Heart right ventricle (tissue), 16 donors: ENCODE data around the gene OR6B1. TPM values are rescaled to one million over a fixed set of nuclear protein-coding genes. Genes with fewer than 3 reads are reported as not detected.

ENCODE experiments used
- ATAC-seq, 8 donors: fragments of 200-7000 bp; cut with Tn5 transposase; one replicate each; pipeline ENCODE4 v1.9.1; 2020; ENCODE audit warnings: mild to moderate bottlenecking in 8 of 8, moderate library complexity in 8 of 8, moderate number of reproducible peaks in 1 of 8
- DNase-seq, 2 donors: peaks; one replicate each; pipeline ENCODE4 v3.0.0-alpha.2; 2020
- H3K27ac ChIP-seq, 10 donors: fragments of 200-600 bp; sonication (generic) in 2 of 10; one replicate each; pipeline versions ENCODE4 v1.5.0 to v1.8.0; 2020 to 2022; ENCODE audit warnings: mild to moderate bottlenecking in 3 of 10
- H3K27me3 ChIP-seq, 7 donors: fragments of 200-600 bp; one replicate each; pipeline ENCODE4 v1.8.0; 2021 to 2022; ENCODE audit warnings: mild to moderate bottlenecking in 2 of 7
- H3K36me3 ChIP-seq, 9 donors: fragments of 200-600 bp; sonication (generic) in 1 of 9; one replicate each; pipeline versions ENCODE4 v1.5.0 to v1.8.0; 2020 to 2022; ENCODE audit warnings: mild to moderate bottlenecking in 2 of 9
- H3K4me1 ChIP-seq, 9 donors: fragments of 200-600 bp; sonication (generic) in 1 of 9; one replicate each; pipeline versions ENCODE4 v1.5.0 to v1.8.0; 2020 to 2022; ENCODE audit warnings: mild to moderate bottlenecking in 4 of 9
- H3K4me3 ChIP-seq, 10 donors: fragments of 200-600 bp; sonication (generic) in 2 of 10; one replicate each; pipeline versions ENCODE4 v1.5.0 to v1.8.0; 2020 to 2022; ENCODE audit warnings: mild to moderate bottlenecking in 7 of 10, moderate library complexity in 2 of 10
- H3K9me3 ChIP-seq, 11 donors: fragments of 200-600 bp in 10 of 11; sonication (generic) in 2 of 11; one replicate each; pipeline versions ENCODE4 v1.5.0 to v1.8.0; 2013 to 2022; ENCODE audit warnings: mild to moderate bottlenecking in 2 of 11, control low read depth in 1 of 11, moderate library complexity in 1 of 11
- WGBS, 2 donors: extraction: QIAGEN DNeasy Blood & Tissue Kit; methylation state at CpG; one replicate each; pipeline ENCODE4 v1.1.7; 2013; ENCODE audit warnings: inconsistent platforms in 1 of 2; 5-methylcytosine and 5-hydroxymethylcytosine counted together
- intact Hi-C, 10 donors: fragments of 100-400 bp; cut with DNase I; formaldehyde crosslinking; loops; one replicate each; pipeline versions ENCODE4 v1.11.1 to v1.14.2; 2022
- polyA plus RNA-seq, 2 donors: library from polyadenylated mRNA; stranded (reverse); fragments of 200-250 nt; gene quantifications; one replicate each; pipeline ENCODE4 v1.2.3, GENCODE V29; 2013
- total RNA-seq, 10 donors: library from RNA; stranded (reverse); fragmentation: NEBNext Ultra II Directional in 3 of 10; extraction: Animal tissue kit (Norgen Biotek cat#: 25700) in 3 of 10; gene quantifications; one replicate each; pipeline versions ENCODE4 v1.2.1 to v1.2.4, GENCODE V29; 2021 to 2023
- TF ChIP-seq, protein P1 (sequence below), 9 donors: fragments of 200-600 bp; sonication (generic) in 2 of 9; IDR thresholded peaks; one replicate each; pipeline versions ENCODE4 v1.5.0 to v1.8.0; 2021 to 2022; ENCODE audit warnings: antibody characterized with exemption in 9 of 9, mild to moderate bottlenecking in 5 of 9, moderate library complexity in 1 of 9
- donor health status: Arrhythmogenic right ventricular cardiomyopathy.
- donor health status: ischemic (EF 13 %, LVEDD 7.1; RV severe dilation, severe dysfunction).
- donor health status: healthy with polysubstance abuse.
- donor health status: DM: no; HTN: yes; CAD: no.
- donor health status: DM: no; HTN: no; CAD: no.
- donor health status: ischemic (EF 25% LVEDD 6.9; RV normal size, moderate dysfunction).
- donor health status: ischemic (EF 25% LVEDD 5.7; RV mildly dilated, moderate dysfunction).
- donor health status: healthy.
- donor health status: DM: yes; HTN: yes; CAD: no.
- donor health status: Ischemic cardiomyopathy.
- donor health status: ischemic (EF 35%, LVEDD 5.7; RV mildly dilated, moderate dysfunction).
- donor health status: nonischemic (EF 11% LVEDD 7.7; RV severe dilation, severe dysfunction).
- donor health status: DM: yes; HTN: yes; CAD: no.
- donor health status: PGD.
- donor health status: ischemic (EF 29% LVEDD 5.4; RV normal size, mild dysfunction).
- donor health status: nonischemic (EF 23%, LVEDD 6.1; RV moderate dilation, normal function).

The OR6B1 gene
- total and polyA plus RNA-seq, 12 donors = not detected

DNA sequence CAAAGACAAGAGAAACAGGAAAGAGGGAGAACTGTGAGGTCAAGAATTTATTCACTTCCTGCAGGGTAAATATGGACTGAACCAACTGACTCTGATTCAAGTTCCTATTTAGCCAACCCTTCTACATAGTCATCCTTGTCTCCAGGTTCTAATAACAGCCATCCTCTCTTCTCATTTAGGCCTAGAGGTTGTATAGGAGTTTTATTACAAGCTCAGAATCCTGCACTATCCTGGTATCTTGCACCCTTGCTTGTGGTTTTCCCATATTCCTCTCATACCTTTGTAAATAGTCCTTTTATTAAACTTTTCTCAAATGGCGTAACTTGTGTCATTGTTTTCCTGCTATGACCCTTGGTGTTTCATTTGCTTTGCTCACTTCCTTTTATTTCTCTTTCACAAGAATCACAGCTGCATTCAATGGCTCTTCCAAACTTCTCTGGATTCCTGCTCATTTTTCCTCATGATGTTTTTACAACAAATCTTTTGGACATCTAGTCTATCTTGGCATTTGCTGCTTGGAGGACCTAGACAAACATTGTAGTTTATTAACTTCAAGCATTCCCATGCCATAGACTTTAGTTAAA is 36.3 kb downstream of the OR6B1 start:
- intact Hi-C loops = loop anchor here in 3 of 10 donors (5.0 to 10.0 kb wide), 3 partner anchors 68 to 91 kb away; partner anchors contain the start of genes OR2A14 (in 1 of the 3) and OR2A2 (in 1 of the 3)

GRCh38 chr7:144037414-144038035 is 37.4 kb downstream of the OR6B1 start:
- DNase-seq (peak in 1 of 2 donors; percentile 17), ATAC-seq (peak in 6 of 8 donors; percentile 33 to 88 (median 74))
- no peaks in the 10 kb centered on the region for H3K9me3 ChIP-seq
- peaks cover 0 to 23% (median 0%) of the 10 kb centered on the region in 9 donors for H3K4me1 ChIP-seq
- no peaks in the 10 kb centered on the region for H3K27me3 ChIP-seq
- WGBS, 2 donors = 32 to 37% methylated on average over 1 of the region's 1 CpG
- no peaks in the 10 kb centered on the region for H3K36me3 ChIP-seq
- TF ChIP-seq, protein P1, sequence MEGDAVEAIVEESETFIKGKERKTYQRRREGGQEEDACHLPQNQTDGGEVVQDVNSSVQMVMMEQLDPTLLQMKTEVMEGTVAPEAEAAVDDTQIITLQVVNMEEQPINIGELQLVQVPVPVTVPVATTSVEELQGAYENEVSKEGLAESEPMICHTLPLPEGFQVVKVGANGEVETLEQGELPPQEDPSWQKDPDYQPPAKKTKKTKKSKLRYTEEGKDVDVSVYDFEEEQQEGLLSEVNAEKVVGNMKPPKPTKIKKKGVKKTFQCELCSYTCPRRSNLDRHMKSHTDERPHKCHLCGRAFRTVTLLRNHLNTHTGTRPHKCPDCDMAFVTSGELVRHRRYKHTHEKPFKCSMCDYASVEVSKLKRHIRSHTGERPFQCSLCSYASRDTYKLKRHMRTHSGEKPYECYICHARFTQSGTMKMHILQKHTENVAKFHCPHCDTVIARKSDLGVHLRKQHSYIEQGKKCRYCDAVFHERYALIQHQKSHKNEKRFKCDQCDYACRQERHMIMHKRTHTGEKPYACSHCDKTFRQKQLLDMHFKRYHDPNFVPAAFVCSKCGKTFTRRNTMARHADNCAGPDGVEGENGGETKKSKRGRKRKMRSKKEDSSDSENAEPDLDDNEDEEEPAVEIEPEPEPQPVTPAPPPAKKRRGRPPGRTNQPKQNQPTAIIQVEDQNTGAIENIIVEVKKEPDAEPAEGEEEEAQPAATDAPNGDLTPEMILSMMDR (IDR thresholded peaks at IDR 0.05) = no peak
- intact Hi-C loops = loop anchor here in 3 of 10 donors (5.0 to 10.0 kb wide), 3 partner anchors 67 to 90 kb away; partner anchors contain the start of genes OR2A14 (in 1 of the 3) and OR2A2 (in 1 of the 3)
- peak overlapping the region in 4 of 10 donors; percentile 54 to 67 (median 56) for H3K27ac ChIP-seq
- no peak overlapping the region for H3K4me3 ChIP-seq

More for the DNA sequence above, 36.3 kb downstream of the OR6B1 start:
- no peak for DNase-seq
- Histone ChIP-seq H3K27me3 (no peaks in the 10 kb centered on the region), H3K9me3 (no peaks in the 10 kb centered on the region), H3K36me3 (no peaks in the 10 kb centered on the region), H3K27ac (peak overlapping the region in 6 of 10 donors; percentile 25 to 67 (median 50)), H3K4me1 (peaks cover 0 to 23% (median 0%) of the 10 kb centered on the region in 9 donors), H3K4me3 (no peak overlapping the region)
- peak in 4 of 8 donors; percentile 18 to 49 (median 38) for ATAC-seq
- TF ChIP-seq, protein P1 (IDR thresholded peaks at IDR 0.05) = no peak
- WGBS, 2 donors = 2 to 81% methylated on average over 1 of the region's 1 CpG

GRCh38 chr7:144038887-144039286 is 38.8 kb downstream of the OR6B1 start:
- no peak for ATAC-seq
- intact Hi-C loops = loop anchor here in 3 of 10 donors (5.0 to 10.0 kb wide), 3 partner anchors 66 to 88 kb away; partner anchors contain the start of genes OR2A14 (in 1 of the 3) and OR2A2 (in 1 of the 3)
- TF ChIP-seq, protein P1 (IDR thresholded peaks at IDR 0.05) = no peak
- DNase-seq = no peak
- Histone ChIP-seq H3K27ac (no peak overlapping the region), H3K4me3 (no peak overlapping the region), H3K36me3 (no peaks in the 10 kb centered on the region), H3K4me1 (peaks cover 0 to 20% (median 0%) of the 10 kb centered on the region in 9 donors), H3K27me3 (no peaks in the 10 kb centered on the region), H3K9me3 (no peaks in the 10 kb centered on the region)
- 46 to 68% methylated on average over 4 of the region's 4 CpGs for WGBS, 2 donors

GRCh38 chr7:144048648-144049047 is 48.5 kb downstream of the OR6B1 start, which contains the start of gene OR2A5:
OR2A5 (plus strand) TSS chr7:144048948; CDS start chr7:144050402, 1,454 bp downstream.
- ATAC-seq (no peak), DNase-seq (no peak)
- no peak within 1 kb of the TSS for H3K4me3 ChIP-seq
- no peaks in the 10 kb centered on the region for H3K4me1 ChIP-seq
- TF ChIP-seq, protein P1 (IDR thresholded peaks at IDR 0.05) = no peak
- H3K27ac ChIP-seq = no peak within 1 kb of the TSS
- H3K27me3 ChIP-seq = no peaks in the 10 kb centered on the region
- WGBS, 2 donors = 43 to 62% methylated on average over 1 of the region's 1 CpG
- intact Hi-C loops = no loop called here
- H3K36me3 ChIP-seq = no peaks in the 10 kb centered on the region
- H3K9me3 ChIP-seq = no peaks in the 10 kb centered on the region
